K562 (cell line): ENCODE data around the gene POP5. TPM values are rescaled to one million over a fixed set of nuclear protein-coding genes. Genes with fewer than 3 reads are reported as not detected.
A peak's percentile ranks its signal among the peaks of the same experiment; 100 is the strongest.

ENCODE experiments used
- BDP1 ChIP-seq: IDR thresholded peaks from 3 replicates; pipeline ENCODE4 v1.6.1; 2011; ENCODE audit not compliant: insufficient read length, insufficient read depth
- CHD2 ChIP-seq: IDR thresholded peaks from 2 replicates; pipeline ENCODE4 v1.6.1; 2011; ENCODE audit warnings: low read depth, low read length
- KDM4B ChIP-seq, 2 experiments: fragments of 450-650 bp in 1 of 2; sonication (generic) in 1 of 2; IDR thresholded peaks; 2 replicates each; pipeline ENCODE4 v1.6.1; 2016 to 2017; ENCODE audit warnings: borderline replicate concordance in 2 of 2, antibody characterized with exemption in 1 of 2, low read depth in 1 of 2, mild to moderate bottlenecking in 1 of 2
- KLF10 ChIP-seq: fragments of 250-450 bp; sonication (Bioruptor Pico); IDR thresholded peaks from 2 replicates; pipeline ENCODE4 v1.6.1; 2021; ENCODE audit warnings: matching md5 sums
- MTA2 ChIP-seq: fragments of 450-650 bp; IDR thresholded peaks from 2 replicates; pipeline ENCODE4 v1.6.1; 2016; ENCODE audit warnings: low read depth
- NELFE ChIP-seq: IDR thresholded peaks from 2 replicates; pipeline ENCODE4 v1.6.1; 2011; ENCODE audit warnings: mild to moderate bottlenecking; ENCODE audit not compliant: insufficient read depth, insufficient read length
- NFXL1 ChIP-seq: fragments of 450-650 bp; formaldehyde crosslinking; IDR thresholded peaks from 2 replicates; pipeline ENCODE4 v1.4.0; 2021; ENCODE audit warnings: mild to moderate bottlenecking
- POLR2AphosphoS2 ChIP-seq: IDR thresholded peaks from 2 replicates; pipeline ENCODE4 v1.6.1; 2012; ENCODE audit warnings: low read length, improper control_type of control experiment
- SLC30A9 ChIP-seq: fragments of 250-450 bp; sonication (Bioruptor Pico); IDR thresholded peaks from 2 replicates; pipeline ENCODE4 v1.8.0; 2022; ENCODE audit warnings: mild to moderate bottlenecking, moderate library complexity
- STAT5B ChIP-seq: fragments of 250-450 bp; sonication (Bioruptor Pico); IDR thresholded peaks from 2 replicates; pipeline ENCODE4 v1.8.0; 2021; ENCODE audit warnings: mild to moderate bottlenecking, inconsistent platforms
- STAT6 ChIP-seq: sonication (generic); formaldehyde crosslinking; IDR thresholded peaks from 2 replicates; pipeline ENCODE4 v1.8.1; 2023; ENCODE audit warnings: mild to moderate bottlenecking, missing genetic modification reagents
- TOE1 ChIP-seq, 2 experiments: fragments of 450-650 bp in 1 of 2; sonication (generic) in 1 of 2; formaldehyde crosslinking in 1 of 2; IDR thresholded peaks; 2 replicates each; pipeline versions ENCODE4 v1.7.1 to v1.8.0; 2016 to 2022; ENCODE audit warnings: borderline replicate concordance in 2 of 2, mild to moderate bottlenecking in 2 of 2, antibody characterized with exemption in 1 of 2, inconsistent platforms in 1 of 2, low read depth in 1 of 2, missing genetic modification reagents in 1 of 2, moderate library complexity in 1 of 2
- TSC22D4 ChIP-seq: fragments of 450-650 bp; IDR thresholded peaks from 2 replicates; pipeline ENCODE4 v1.6.1; 2016; ENCODE audit warnings: missing genetic modification characterization, missing biosample characterization, control low read depth
- ZBTB8A ChIP-seq: fragments of 450-650 bp; IDR thresholded peaks from 2 replicates; pipeline ENCODE4 v1.6.1; 2018; ENCODE audit warnings: mild to moderate bottlenecking, moderate library complexity; ENCODE audit not compliant: partially characterized antibody
- ZC3H8 ChIP-seq: fragments of 450-650 bp; IDR thresholded peaks from 2 replicates; pipeline ENCODE4 v1.6.1; 2017
- ZNF224 ChIP-seq: sonication (generic); formaldehyde crosslinking; IDR thresholded peaks from 2 replicates; pipeline ENCODE4 v1.8.0; 2022; ENCODE audit warnings: mild to moderate bottlenecking, missing genetic modification reagents
- polyA plus RNA-seq, 8 experiments: library from polyadenylated mRNA; depleted of rRNA in 4 of 8; stranded (reverse) in 5 of 8; unstranded in 3 of 8; fragments of >200 nt; fragmentation: Nextera tagmentation in 2 of 8; fragmentation: Illumina TruSeq in 1 of 8; extraction: Ambion mirVana in 2 of 8; extraction: Trizol in 1 of 8; gene quantifications; 2 replicates each; pipeline versions ENCODE4 v1.2.1 to v1.2.3, GENCODE V29; 2011 to 2014; ENCODE audit warnings: inconsistent platforms in 1 of 8, missing spikeins in 1 of 8
- total RNA-seq, 7 experiments: library from RNA; depleted of rRNA in 6 of 7; stranded (reverse); fragments of >200 nt in 6 of 7; fragmentation: Illumina TruSeq in 2 of 7; extraction: Trizol in 2 of 7; gene quantifications; 2 replicates each; pipeline versions ENCODE4 v1.2.1 to v1.2.3, GENCODE V29; 2011 to 2021; ENCODE audit warnings: low replicate concordance in 1 of 7
- TF ChIP-seq, protein P1 (sequence below): fragments of 250-450 bp; sonication (Bioruptor Pico); IDR thresholded peaks from 2 replicates; pipeline ENCODE4 v1.8.0; 2022; ENCODE audit warnings: moderate library complexity, mild to moderate bottlenecking, inconsistent platforms
- TF ChIP-seq, protein P2 (sequence below), 3 experiments: fragments of 200-800 bp in 1 of 3; sonication (Bioruptor generic) in 1 of 3; sonication (generic) in 1 of 3; formaldehyde crosslinking in 1 of 3; IDR thresholded peaks; 2 replicates each; pipeline versions ENCODE4 v1.6.1 to v1.8.0; 2016 to 2022; ENCODE audit warnings: mild to moderate bottlenecking in 2 of 3, missing compliant biosample characterization in 2 of 3, missing genetic modification characterization in 2 of 3, missing genetic modification reagents in 1 of 3
- TF ChIP-seq, protein P3 (sequence below): sonication (generic); formaldehyde crosslinking; IDR thresholded peaks from 2 replicates; pipeline ENCODE4 v1.8.1; 2023; ENCODE audit warnings: mild to moderate bottlenecking, missing genetic modification reagents, moderate library complexity
- TF ChIP-seq, protein P4 (sequence below): sonication (generic); formaldehyde crosslinking; IDR thresholded peaks from 2 replicates; pipeline ENCODE4 v1.9.0; 2022; ENCODE audit warnings: mild to moderate bottlenecking, missing genetic modification reagents

The POP5 gene
- total and polyA plus RNA-seq, 9 of the 15 experiments (the other 6 are each of a cell fraction or from before 2014, with no cell fraction given): 57.5 to 253 (median 73.8) TPM

GRCh38 chr12:120540445-120540844 is 40.8 kb downstream of the POP5 start (continued):
- no peak for TF ChIP-seq STAT6 (CRISPR knock-in tag)
- TF ChIP-seq SLC30A9 (CRISPR knock-in tag): no peak
- TF ChIP-seq KLF10: no peak
- TF ChIP-seq, protein P1, sequence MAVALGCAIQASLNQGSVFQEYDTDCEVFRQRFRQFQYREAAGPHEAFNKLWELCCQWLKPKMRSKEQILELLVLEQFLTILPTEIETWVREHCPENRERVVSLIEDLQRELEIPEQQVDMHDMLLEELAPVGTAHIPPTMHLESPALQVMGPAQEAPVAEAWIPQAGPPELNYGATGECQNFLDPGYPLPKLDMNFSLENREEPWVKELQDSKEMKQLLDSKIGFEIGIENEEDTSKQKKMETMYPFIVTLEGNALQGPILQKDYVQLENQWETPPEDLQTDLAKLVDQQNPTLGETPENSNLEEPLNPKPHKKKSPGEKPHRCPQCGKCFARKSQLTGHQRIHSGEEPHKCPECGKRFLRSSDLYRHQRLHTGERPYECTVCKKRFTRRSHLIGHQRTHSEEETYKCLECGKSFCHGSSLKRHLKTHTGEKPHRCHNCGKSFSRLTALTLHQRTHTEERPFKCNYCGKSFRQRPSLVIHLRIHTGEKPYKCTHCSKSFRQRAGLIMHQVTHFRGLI: no peak
- no peak for TF ChIP-seq CHD2
- peak; percentile 29; the same call in 1 of the 2 replicates for TF ChIP-seq TOE1 (IDR thresholded peaks at IDR 0.05; ENCODE audit: borderline replicate concordance)
- TF ChIP-seq TOE1 (CRISPR knock-in tag; IDR thresholded peaks at IDR 0.05; ENCODE audit: borderline replicate concordance, low read depth): no peak
- no peak for TF ChIP-seq ZNF224 (CRISPR knock-in tag)
- TF ChIP-seq, protein P2, sequence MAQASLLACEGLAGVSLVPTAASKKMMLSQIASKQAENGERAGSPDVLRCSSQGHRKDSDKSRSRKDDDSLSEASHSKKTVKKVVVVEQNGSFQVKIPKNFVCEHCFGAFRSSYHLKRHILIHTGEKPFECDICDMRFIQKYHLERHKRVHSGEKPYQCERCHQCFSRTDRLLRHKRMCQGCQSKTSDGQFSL (CRISPR knock-in tag; IDR thresholded peaks at IDR 0.05): no peak
- TF ChIP-seq, protein P2 (tag; IDR thresholded peaks at IDR 0.05): no peak
- no peak for TF ChIP-seq ZBTB8A
- TF ChIP-seq MTA2: peak; percentile 98
- TF ChIP-seq ZC3H8: no peak; the same call in 1 of the 2 replicates
- TF ChIP-seq TSC22D4: no peak
- TF ChIP-seq KDM4B (IDR thresholded peaks at IDR 0.05; ENCODE audit: borderline replicate concordance in 2 of 2, low read depth in 1 of 2): no peak
- TF ChIP-seq NELFE: no peak
- no peak for TF ChIP-seq POLR2AphosphoS2
- TF ChIP-seq, protein P3, sequence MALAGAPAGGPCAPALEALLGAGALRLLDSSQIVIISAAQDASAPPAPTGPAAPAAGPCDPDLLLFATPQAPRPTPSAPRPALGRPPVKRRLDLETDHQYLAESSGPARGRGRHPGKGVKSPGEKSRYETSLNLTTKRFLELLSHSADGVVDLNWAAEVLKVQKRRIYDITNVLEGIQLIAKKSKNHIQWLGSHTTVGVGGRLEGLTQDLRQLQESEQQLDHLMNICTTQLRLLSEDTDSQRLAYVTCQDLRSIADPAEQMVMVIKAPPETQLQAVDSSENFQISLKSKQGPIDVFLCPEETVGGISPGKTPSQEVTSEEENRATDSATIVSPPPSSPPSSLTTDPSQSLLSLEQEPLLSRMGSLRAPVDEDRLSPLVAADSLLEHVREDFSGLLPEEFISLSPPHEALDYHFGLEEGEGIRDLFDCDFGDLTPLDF (CRISPR knock-in tag): 0 out of 2 replicates have a peak, but pooled peaks have one; percentile 41
- TF ChIP-seq, protein P4, sequence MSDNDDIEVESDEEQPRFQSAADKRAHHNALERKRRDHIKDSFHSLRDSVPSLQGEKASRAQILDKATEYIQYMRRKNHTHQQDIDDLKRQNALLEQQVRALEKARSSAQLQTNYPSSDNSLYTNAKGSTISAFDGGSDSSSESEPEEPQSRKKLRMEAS (CRISPR knock-in tag): no peak
- no peak for TF ChIP-seq BDP1
- no peak for TF ChIP-seq NFXL1
- TF ChIP-seq STAT5B (CRISPR knock-in tag): no peak
